ENCODE data around the gene KRT81. TPM values are rescaled to one million over a fixed set of nuclear protein-coding genes. Genes with fewer than 3 reads are reported as not detected.
"Not testable (repeated sequence)": the region's sequence is repeated elsewhere in the genome, so short reads cannot be mapped to it uniquely, and the experiment has no call there.

Gene KRT81
- total RNA-seq, 4 donors from 2014 or later = not detected

GRCh38 chr12:52258335-52258901 lies 32.9 kb downstream of the KRT81 start:
- peak overlapping the region in 3 of 4 donors; percentile 25 to 38 (median 27) for H3K4me3 ChIP-seq
- DNase-seq = no peak

GRCh38 chr12:52257922-52258321 lies 33.4 kb downstream of the KRT81 start:
- ATAC-seq; H3K4me1 ChIP-seq; H3K36me3 ChIP-seq; H3K9me3 ChIP-seq; DNase-seq; in situ Hi-C loops (cut with MboI; ENCODE audit: low sequenced_read_pairs in 4 of 4); intact Hi-C loops (cut with DNase I; ENCODE audit: low total_unique reads); H3K4me3 ChIP-seq; H3K27ac ChIP-seq: not testable (repeated sequence)
- peaks cover 27 to 31% (median 30%) of the 10 kb centered on the region in 3 donors for H3K27me3 ChIP-seq

More at GRCh38 chr12:52258335-52258901, 32.9 kb downstream of the KRT81 start:
- Histone ChIP-seq H3K9me3 (no peaks in the 10 kb centered on the region), H3K36me3 (no peaks in the 10 kb centered on the region), H3K4me1 (peaks cover 0 to 3% of the 10 kb centered on the region in 2 donors), H3K27ac (no peak overlapping the region), H3K27me3 (peaks cover 27 to 31% (median 30%) of the 10 kb centered on the region in 3 donors)
- intact Hi-C loops (cut with DNase I; ENCODE audit: low total_unique reads) (no loop called here), in situ Hi-C loops (cut with MboI; ENCODE audit: low sequenced_read_pairs in 4 of 4) (no loop called here)
- TF ChIP-seq CTCF (IDR thresholded peaks at IDR 0.05 in 4 of 5, conservative IDR thresholded peaks at IDR 0.05 in 1 of 5) = no peak
- TF ChIP-seq POLR2A (IDR thresholded peaks at IDR 0.05) = no peak
- ATAC-seq = no peak

- no peaks in the 10 kb centered on the region for H3K9me3 ChIP-seq
- no peak overlapping the region for H3K4me3 ChIP-seq
- intact Hi-C loops (cut with DNase I; ENCODE audit: low total_unique reads) (no loop called here), in situ Hi-C loops (cut with MboI; ENCODE audit: low sequenced_read_pairs in 4 of 4) (no loop called here)
- ATAC-seq = no peak
- H3K27ac ChIP-seq = no peak overlapping the region
- H3K27me3 ChIP-seq = peaks cover 25 to 31% (median 30%) of the 10 kb centered on the region in 3 donors
- TF ChIP-seq POLR2A (IDR thresholded peaks at IDR 0.05) = no peak
- TF ChIP-seq CTCF (IDR thresholded peaks at IDR 0.05 in 4 of 5, conservative IDR thresholded peaks at IDR 0.05 in 1 of 5) = no peak
- H3K4me1 ChIP-seq = peaks cover 0 to 3% of the 10 kb centered on the region in 2 donors
- no peak for DNase-seq
- H3K36me3 ChIP-seq = no peaks in the 10 kb centered on the region
Observed at GRCh38 chr12:52257074-52257551, 34.2 kb downstream of the KRT81 start.

- in situ Hi-C loops (cut with MboI; ENCODE audit: low sequenced_read_pairs in 4 of 4) = no loop called here
- intact Hi-C loops (cut with DNase I; ENCODE audit: low total_unique reads) = no loop called here
- no peak for ATAC-seq
- Histone ChIP-seq H3K9me3 (no peaks in the 10 kb centered on the region), H3K4me1 (peaks cover 0 to 3% of the 10 kb centered on the region in 2 donors), H3K27ac (no peak overlapping the region), H3K4me3 (no peak overlapping the region), H3K27me3 (peaks cover 25 to 31% (median 30%) of the 10 kb centered on the region in 3 donors), H3K36me3 (no peaks in the 10 kb centered on the region)
- no peak for DNase-seq
- TF ChIP-seq CTCF (IDR thresholded peaks at IDR 0.05 in 4 of 5, conservative IDR thresholded peaks at IDR 0.05 in 1 of 5) (no peak), POLR2A (IDR thresholded peaks at IDR 0.05) (no peak)
Observed at GRCh38 chr12:52256584-52256935, 34.8 kb downstream of the KRT81 start.

- in situ Hi-C loops (cut with MboI; ENCODE audit: low sequenced_read_pairs in 4 of 4) = no loop called here
- Histone ChIP-seq H3K36me3 (no peaks in the 10 kb centered on the region), H3K4me3 (no peak overlapping the region), H3K9me3 (no peaks in the 10 kb centered on the region), H3K4me1 (peaks cover 0 to 3% of the 10 kb centered on the region in 2 donors), H3K27me3 (peaks cover 25 to 31% (median 30%) of the 10 kb centered on the region in 3 donors), H3K27ac (no peak overlapping the region)
- intact Hi-C loops (cut with DNase I; ENCODE audit: low total_unique reads) = no loop called here
- ATAC-seq = no peak
- DNase-seq = no peak
- no peak for TF ChIP-seq CTCF (IDR thresholded peaks at IDR 0.05 in 4 of 5, conservative IDR thresholded peaks at IDR 0.05 in 1 of 5)
- TF ChIP-seq POLR2A (IDR thresholded peaks at IDR 0.05) = no peak
Observed at GRCh38 chr12:52255926-52256583, 35.3 kb downstream of the KRT81 start.
